Measurements from ENCODE around the gene ZNF831.

Gene ZNF831

DNA sequence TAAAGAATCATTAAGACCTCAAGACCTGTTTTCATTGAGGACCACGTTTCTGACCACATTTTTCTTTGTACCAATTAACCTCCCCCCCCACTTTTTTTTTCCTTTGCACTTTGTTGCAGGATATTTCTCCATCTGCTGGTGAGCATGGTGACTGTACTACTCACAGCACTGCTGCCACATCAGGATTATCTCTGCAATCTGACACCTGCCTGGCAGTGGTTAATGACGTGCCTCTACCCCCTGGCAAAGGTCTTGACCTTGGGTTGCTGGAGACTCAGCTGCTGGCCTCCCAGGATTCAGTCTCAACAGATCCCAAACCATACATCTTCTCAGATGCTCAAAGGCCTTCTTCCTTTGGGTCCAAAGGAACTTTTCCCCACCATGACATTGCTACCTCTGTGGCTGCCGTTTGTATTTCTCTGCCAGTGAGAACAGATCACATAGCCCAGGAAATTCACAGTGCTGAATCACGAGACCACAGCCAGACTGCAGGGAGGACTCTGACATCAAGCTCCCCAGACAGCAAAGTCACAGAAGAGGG, 90.2 kb downstream of the ZNF831 start:
- DNase-seq, result no peak

DNA sequence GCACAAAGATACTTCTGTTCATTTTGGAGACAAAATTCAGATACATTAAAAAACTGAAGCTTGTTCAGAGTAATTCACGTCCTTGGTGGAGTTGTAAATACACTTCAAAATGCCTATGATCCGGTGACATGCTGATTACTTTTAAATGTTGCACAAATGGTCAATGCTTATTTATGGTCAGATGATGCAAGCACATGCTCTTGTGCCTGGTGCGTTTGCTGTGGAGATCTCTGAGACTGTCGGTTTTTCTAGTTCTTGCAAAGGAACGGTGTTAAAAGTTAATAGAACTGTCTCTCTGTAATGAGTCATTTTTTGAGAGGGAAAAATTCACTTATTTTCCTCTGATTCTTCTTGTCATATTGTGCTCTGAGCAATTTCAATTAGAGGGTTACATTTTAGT, 91.6 kb downstream of the ZNF831 start:
- DNase-seq, result no peak

DNA sequence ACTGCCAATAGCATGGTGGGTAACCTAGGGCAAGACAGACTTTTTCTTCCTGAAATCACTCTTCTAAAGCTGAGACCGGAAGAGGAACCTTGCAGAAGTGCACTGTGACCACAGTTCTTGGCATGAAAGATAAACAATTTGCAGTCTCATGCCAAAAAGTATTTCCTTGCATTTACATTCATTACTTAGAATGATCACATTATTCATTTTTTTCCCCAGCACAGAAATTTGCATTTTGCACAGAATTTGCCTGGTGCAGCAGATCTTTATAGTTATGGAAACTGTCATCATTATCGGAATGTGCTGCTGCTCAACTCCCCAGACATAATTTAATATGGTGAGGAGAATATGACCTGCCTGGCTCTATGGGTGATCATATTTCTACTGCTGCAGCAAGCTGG, 94.6 kb downstream of the ZNF831 start:
- no peak for DNase-seq

DNA sequence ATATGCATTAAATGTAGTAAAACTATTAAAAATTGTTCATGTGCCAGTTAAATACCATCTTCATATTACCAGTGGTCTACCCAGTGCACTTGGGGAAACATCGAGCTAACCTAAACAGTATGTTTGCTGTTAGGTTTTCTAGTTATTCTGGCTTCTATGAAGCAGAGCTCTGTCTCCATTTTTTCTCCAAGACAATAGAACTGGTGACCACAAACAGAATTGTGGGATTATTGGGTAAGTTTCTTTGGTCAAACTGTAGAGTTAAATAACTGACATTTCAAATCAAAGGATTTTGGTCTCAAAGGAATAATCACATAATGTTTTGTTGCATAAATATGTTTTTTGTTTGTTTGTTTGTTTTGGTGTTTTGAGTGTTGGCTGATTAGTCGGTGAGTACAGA, 96.3 kb downstream of the ZNF831 start:
- no peak for DNase-seq

DNA sequence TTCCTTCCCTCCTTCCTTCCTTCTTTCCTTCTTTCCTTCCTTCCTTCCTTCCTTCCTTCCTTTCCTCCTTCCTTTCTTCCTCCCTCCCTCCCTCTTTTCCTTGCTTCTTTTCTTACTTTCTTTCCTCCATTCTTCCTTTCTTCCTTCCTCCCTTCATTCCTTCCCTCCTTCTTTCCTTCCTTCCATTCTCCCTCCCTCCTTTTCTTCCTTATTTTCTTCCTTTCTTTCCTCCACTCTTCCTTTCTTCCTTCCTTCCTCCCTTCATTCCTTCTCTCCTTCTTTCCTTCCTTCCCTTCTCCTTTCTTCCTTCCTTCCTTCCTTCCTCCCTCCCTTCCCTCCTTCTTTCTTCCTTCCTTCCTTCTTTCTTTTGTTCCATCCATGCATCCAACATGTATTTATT, 101.7 kb downstream of the ZNF831 start:
- no peak for DNase-seq

DNA sequence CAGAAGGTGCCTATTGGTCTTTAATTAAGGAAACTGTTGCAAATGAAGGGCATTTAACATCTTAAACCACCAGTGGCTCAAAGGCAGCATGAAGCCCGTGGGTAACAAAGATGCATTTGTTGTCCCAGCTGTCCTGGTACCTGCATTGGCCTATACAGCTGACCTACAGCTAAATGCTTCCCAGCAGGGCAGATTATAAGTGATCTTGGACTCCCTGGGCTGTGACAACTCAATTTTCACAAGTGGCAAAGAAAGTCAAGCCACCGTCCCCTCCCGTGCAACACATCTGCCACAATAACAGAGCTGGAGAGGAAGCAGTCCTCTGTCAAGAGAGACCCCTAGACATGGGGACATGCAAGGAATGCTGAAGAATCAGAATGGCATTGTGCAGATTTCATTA, 105.2 kb downstream of the ZNF831 start:
- no peak for DNase-seq

DNA sequence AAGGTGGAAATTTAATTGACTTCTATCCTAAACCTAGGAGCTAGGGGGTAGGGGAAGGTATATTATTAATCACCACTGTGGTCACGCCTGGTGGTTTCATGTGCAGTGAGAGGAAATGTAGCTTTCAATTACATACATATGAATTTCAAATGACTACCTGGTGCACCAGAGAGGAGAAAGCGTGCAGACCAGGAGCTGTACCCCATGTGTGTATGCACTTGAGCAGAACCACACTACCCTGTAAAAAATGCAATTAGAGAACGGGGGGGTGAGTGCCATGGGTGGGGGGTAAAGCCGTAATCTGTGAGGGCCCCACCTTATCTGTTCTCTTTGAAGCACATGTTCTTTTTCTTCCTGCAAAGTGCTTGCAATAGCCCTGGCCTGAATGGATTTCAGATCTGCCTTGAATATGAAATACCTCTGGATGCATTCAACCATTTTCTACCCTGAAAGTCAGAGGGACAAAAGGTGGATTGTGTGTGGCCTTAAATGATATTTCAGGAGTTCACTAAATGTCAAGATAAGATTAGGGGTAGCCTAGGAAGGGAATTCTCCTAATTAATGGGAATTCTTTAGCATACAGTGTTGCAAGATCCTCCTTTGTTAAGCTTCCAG, 105.9 kb downstream of the ZNF831 start:
- DNase-seq, result no peak

DNA sequence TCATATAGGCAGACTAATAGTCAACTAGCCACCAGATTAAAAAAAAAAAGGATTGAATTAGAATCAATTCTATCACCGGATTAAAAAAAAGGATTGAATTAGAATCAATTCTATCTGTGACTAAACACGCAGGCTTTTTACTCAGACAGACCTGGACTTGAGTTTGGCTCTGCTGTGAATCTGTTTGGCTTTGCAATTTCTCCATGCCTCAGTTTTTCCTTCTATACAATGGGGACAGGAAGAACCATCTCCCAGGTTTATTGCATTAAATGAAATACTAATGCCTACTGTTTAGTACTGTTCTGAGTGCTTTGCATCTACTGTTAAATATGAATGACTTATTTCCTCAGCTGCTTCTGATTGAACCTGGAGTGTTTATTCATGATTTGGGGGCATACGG, 106.8 kb downstream of the ZNF831 start:
- no peak for DNase-seq

DNA sequence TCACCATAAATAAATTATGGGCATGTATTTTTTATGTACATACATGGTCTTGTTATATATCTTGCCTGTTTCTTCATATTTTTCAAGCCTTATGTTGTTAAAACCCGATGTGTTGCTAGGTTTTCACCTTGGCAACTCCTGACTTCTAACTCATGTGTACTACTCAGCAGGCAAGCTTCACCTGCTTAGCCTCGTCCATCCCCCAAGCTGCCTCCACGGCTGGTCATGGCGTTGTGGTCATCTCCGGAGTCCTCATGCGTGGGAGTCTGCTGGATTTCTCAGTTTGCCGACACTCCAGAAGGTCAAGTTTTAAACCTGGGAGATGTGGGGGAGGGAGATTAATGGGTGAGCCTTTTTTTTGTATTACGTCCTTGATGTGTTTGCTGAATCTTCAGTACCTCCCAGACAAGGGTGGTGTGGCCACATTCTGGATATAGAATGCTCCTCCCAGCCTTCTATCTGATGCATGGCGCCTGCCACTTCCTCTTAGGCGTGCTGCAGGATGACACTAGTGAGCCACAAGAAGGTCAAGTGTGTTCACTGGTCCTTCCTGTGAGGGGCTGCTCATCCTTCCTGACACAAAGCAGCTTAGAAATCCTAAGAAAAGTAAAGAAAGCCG, 110.2 kb downstream of the ZNF831 start:
- no peak for DNase-seq

DNA sequence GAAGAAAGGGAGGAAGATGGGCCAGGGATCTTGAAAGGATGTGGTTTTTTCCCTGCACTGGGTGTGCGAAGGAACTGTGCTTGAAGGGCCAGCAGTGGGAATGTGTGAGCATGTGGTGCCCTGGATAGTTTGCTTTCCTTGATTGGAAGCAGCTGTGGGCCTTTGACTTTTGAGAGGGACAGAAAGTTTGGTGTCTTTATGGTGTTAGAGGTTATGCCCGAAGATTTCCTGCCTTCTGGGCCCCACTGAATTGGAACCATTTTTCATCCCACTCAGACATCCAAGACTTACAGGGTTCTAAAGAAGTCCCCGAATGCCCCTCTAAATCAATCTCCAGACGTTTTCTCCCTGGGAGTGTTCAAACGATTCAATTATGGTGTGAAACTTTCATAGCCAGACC, 113.3 kb downstream of the ZNF831 start:
- no peak for DNase-seq

DNA sequence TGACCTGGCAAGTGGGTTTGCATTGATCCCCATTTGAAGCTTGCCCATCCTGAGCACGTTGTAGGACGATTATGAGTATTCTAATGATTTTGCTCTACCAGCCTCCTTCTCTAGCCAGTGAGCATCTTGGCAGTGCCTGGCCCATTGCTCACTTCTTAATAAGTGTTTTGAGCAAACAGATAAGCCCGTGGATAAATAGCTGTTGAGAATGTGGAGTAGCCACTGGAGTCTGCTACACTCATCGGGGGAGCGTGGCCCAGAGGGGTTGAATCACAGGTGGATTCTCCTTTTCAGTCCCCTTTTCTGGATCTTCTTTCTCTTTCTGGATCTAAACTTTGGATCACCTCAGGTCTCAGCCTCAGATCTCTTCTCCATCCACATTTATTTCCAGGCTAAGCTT, 120.8 kb downstream of the ZNF831 start:
- no peak for DNase-seq

DNA sequence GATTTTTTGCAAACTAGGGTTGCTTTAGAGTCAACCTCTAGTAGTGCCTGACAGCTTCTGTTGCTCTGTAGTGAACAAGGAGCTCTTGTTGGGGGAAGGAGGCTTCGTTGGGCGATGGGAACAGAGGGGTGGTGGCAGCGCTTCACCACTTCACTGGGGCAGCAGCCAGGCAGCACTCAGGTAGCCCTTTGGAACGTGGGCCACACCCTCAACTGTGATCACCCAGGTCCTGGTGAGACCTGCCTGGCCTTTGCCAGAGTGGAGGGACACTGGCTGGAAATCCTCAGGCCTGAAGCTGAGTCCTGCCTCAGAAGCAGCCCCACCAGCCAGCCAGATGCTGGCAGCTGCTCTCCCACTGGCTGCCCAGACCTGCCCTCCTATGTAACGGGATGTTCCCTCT, 126.4 kb downstream of the ZNF831 start:
- no peak for DNase-seq

DNA sequence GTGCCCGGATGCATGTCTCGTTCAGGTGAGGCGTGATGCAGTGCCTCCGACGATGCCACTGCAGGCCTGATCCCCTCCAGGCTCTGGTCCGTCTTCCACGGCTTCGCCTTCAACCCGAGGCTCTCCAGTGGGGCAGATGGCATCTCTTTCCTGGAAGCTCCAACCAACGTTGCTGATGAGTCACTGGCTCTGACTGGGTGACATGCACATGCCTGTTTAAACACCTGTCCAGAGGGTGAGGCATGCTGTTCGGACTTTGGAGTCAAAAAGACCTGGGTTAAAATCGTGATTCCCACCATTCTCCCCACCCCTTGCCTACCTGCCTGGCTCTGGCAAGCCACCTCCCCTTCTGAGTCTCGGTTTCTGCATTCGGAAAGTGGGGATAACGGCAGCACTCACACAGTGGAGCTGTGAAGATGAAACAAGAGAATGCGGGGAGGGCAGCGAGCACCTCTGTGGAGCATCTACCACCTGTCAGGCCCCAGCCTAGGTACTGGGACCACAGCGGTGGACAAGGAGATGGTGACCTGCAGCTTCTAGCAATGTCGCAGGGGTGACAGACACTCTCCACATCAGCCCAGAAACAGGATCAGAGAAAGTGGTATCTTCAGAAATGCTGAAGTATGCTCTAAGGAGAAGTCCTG, 128.2 kb downstream of the ZNF831 start:
- DNase-seq, result no peak

DNA sequence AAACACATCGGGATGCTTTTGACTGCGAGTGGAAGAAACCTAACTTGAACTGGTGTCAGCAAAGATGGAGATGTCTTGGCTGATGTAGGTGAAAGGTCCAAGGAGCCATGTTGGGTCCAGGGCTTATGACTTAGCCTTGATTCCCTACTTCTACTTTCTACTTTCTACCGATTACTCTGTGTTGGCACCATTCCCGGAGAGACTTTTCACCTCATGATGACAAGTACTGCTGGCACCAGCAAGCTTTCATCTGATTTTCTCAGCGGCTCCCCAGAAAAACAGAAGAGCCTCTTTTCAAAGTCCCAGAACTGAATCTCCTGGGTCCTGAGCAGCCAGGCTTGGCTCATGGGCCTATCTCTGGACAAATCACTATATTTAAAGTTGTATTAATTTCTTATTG, 131.9 kb downstream of the ZNF831 start:
- no peak for DNase-seq

DNA sequence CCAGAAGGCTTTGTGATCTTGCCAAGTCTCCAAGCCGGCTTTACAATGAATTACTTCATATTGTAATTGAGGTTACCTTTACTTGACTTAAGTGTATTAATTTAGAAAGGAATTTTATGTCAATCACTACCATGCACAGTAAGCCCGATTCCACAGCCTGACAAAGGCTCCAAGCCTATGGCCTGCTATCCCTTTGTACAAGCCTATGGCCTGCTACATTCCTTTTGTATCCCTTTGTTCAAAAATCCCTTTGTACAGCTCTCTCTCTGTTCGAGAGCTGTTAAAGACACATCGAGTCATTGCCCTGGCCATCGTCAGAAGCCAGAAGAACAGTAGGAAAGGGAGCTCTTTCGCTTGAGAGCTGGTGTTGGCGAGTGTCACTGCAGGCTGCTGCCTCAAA, 134.1 kb downstream of the ZNF831 start:
- DNase-seq, result no peak

DNA sequence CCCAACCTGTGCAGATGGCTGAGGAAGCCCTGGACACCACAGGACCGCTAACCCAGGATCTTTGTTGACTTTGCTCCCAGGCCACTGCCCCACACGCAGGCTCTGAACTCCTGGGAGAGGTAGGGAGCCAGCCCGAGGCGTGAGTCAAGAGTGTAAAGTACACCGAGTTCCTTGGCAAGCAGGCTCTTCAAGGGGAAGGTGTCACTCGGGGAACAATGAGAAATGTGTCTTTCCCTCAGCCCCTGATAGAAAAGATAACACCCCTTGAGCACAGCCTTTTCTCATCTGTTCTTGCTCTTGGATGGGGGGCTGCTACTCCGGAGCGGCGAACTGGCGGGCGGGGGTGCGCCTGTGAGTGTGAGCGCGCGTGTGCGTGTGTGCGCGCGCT, 136.3 kb downstream of the ZNF831 start:
- DNase-seq, result no peak

DNA sequence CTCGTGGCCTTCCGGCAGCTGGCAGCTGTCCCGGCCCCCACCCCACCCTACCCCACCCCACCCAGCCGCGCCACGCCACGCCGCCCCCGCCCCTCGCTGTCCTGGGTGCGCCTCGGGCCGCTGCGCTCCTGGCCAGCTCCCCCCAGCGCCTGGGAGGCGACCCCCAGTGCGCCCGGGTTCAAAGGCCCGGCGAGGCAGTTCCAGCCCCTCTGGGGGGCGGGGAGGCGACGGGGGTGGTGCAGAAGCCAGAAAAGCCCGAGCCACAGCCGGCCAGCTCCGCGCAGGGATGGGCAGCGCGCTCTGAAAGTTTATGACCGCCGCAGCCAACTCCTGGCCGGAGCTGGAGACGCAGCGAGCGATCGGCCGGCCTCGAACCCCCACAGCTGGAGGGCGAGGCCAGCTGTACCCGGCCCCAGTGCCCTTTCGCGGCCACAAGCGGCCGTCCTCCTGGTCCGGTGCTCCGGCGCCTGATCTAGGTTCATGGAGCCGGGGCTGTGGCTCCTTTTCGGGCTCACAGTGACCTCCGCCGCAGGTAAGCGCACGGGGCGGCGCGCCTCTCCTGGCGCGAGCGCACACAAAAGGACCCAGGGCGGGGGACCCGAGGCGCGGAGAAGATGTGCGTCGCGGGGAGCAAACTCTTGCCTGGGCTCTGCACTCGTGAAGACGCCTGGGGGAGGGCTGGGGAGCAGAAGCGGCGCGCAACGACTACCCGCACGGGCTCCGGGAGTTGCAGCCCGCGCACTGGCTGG, 136.9 kb downstream of the ZNF831 start, which contains the start of gene EDN3:
EDN3 (plus strand) TSS at position 279 of the 749 bp plus-strand sequence; CDS start at position 481, 202 bp downstream.
- DNase-seq, result no peak

DNA sequence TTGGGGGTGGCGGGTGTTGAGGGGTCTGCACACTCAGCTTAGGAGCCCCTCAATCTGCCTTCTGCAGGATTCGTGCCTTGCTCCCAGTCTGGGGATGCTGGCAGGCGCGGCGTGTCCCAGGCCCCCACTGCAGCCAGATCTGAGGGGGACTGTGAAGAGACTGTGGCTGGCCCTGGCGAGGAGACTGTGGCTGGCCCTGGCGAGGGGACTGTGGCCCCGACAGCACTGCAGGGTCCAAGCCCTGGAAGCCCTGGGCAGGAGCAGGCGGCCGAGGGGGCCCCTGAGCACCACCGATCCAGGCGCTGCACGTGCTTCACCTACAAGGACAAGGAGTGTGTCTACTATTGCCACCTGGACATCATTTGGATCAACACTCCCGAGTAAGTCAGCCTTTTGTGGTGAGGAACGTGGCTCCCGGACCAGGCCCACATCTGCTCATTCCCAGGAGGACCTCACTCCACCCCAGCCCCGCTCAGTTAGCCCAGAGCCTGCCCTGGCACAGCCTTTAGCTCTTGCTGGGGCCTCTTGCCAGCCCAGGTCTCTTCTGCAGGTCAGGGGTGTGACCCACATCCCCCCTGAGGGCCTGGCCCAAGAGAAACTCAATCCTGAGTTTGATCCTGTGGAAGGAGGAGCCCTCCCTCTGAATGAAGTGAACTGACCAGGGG, 137.9 kb downstream of the ZNF831 start:
- no peak for DNase-seq

DNA sequence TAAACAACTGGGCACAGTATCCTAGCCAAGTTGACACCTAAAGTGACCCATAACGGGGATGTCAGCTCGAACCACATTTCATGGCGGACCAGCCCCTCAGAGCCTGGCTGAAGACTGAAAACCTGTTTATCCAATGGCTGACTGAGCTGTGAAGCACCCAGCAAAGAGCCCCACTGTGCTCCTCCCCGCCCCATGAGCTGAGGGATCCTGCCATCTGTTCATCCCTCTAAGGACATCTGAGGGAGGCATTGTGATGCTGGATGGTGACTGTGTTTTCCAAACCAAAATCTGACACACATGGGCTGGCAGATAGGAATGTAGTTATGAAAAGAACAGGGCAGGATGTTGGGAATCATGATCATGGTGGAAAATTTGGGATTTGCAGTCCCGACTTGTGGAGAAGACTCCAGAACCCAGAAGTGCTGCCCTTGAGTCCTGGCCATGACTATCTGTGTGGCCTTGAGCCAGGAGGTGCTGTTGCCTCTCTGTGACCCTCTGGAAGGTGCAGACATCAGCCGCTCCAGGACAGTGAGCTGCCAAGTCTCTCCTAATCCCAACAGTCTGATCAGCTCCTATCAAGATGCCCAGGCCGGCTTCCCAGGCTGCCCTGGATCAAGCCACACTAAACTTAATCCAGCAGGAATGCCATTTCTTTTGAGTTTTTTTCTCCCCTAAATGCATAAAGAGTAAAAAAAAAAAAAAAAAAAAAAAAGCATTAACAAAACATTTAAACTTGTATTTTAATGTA, 142.5 kb downstream of the ZNF831 start:
- DNase-seq, result no peak

DNA sequence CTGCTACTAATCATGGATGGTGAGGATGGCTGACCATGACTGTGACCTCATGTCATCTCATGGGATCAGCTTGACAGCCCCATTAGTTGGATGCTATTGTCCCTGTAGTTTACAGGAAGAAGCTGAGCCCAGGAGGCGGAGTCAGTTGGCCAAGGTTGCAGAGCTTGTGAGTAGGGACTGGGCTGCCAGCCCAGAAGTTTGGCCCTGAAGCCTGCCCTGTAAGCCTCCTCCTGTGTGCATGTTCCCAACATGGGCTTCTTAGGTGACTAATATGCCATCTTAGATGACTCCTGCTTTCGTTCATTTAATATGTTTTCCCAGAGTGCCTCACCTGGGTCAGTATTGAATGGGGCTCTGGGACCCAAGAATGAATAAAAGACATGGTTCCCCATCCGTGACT, 143.6 kb downstream of the ZNF831 start:
- no peak for DNase-seq
